Measurements from ENCODE around the gene LIAS.
A peak's percentile ranks its signal among the peaks of the same experiment; 100 is the strongest.
"Not testable (repeated sequence)": the region's sequence is repeated elsewhere in the genome, so short reads cannot be mapped to it uniquely, and the experiment has no call there.

The LIAS gene

DNA sequence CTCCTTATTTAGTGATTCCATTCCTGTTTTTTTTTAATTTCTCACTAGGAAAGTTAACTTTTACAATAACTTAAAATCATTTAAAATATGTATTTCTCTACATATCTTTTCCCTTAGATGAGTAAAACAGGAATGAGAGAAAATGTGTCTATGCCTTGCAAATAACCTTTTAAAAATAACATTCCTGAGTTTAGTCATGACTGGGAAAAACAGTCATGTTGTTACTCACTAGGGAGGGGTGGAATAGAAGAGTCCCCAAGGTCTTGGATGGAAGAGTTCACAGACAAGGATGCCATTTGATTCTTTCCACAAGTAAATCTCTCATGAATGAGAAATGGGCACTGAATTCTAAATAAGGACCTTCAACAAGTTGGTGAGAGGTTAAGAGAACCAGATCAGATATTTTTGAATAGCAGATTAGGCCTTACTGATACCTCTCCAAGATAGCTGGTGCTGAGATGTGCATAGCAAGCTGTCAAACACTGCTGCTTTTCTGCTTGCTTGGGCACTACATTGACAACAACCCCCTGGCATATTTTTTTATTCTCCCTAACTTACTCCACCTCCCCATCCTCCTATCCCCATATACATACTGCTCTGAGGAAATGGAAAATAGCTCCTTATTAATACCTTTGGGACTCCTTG is 43.3 kb downstream of the LIAS start:
- DNase-seq = no peak

DNA sequence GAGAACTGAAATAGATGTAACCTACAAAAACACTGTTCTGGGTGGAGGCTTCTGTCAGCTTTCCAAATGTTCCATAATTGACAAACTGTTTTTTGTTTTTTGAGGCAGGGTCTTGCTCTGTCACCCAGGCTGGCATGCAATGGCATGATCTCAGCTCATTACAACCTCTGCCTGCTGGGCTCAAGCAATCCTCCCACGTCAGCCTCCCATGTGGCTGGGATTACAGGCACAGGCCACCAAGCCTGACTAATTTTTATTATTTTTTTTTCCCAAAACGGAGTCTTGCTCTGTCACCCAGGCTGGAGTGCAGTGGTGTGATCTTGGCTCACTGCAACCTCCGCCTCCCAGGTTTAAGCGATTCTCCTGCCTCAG is 43.8 kb downstream of the LIAS start:
- not testable (repeated sequence) for DNase-seq

DNA sequence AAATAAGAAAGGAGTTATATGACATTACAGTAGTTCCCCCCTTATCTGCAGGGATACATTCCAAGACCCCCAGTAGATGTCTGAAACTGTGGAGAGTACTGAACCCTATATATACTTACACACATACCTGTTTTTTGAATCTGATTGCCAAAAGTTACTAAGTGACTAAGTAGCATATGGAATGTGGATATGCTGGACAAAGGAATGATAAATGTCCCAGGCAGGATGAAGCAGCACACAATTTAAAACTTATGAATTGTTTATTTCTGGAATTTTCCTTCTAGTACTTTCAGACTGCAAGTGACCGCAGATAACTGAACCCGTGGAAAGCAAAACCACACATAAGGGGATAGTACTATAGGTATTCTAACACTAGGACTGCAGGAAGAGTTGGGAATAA is 45.7 kb downstream of the LIAS start:
- DNase-seq = no peak

DNA sequence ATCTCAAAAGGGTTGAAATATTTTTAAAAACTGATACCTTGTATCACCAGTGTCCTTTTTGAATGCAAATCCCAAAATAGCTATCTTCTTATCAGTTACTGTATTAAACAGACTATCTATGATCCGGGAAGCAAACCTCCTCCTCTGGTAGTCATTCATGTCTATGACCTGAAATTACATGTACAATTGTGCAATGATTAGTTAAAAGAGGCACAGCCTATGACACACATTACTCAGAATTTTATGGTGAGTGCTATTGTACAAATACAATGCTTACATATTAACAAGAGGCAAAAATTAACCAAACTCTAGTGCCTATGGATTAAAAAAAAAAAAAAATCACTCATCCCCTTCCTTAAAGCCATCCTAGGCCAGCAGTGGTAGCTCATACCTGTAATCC is 46.7 kb downstream of the LIAS start:
- DNase-seq = no peak

DNA sequence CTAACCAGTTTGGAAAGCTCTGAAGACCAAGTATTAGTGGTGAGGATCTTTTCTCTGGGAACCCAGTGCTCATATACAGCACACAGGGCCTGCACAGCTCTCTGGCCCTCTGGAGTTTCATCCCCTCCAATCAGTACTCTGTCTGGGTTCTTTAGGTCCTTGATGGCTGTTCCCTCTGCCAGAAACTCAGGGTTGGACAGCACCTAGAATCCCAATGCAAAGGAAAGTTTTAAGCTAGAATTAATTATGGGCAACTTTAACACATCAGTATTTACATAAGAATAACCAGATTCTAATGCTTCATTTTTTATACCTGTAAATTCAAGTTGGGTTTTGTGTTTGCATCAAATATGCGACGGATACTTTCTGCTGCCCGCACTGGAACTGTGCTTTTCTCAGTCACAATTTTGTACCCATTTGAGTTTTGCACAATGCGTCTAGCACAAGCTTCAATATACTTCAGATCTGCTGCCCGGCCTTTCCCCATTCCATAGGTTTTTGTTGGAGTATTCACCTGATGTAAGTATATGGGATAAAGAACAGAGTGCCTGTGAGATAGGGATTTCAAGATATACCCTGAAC is 51.6 kb downstream of the LIAS start:
- no peak for DNase-seq

DNA sequence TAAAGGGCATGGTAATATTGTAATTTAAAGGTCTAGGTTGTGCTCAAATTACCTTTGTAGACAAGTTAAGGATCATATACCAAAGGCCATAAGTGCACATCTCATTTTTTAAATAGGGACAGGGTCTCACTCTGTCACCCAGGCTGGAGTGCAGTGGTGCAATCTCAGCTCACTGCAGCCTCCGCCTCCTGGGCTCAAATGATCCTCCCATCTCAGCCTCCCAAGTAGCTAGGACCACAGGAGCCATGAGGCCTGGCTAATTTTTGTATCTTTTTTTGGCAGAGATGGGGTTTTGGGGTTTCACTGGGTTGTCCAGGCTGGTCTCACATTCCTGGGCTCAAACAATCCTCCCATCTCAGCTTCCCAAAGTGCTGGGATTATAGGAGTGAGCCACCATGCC is 55.4 kb downstream of the LIAS start:
- DNase-seq = not testable (repeated sequence)

DNA sequence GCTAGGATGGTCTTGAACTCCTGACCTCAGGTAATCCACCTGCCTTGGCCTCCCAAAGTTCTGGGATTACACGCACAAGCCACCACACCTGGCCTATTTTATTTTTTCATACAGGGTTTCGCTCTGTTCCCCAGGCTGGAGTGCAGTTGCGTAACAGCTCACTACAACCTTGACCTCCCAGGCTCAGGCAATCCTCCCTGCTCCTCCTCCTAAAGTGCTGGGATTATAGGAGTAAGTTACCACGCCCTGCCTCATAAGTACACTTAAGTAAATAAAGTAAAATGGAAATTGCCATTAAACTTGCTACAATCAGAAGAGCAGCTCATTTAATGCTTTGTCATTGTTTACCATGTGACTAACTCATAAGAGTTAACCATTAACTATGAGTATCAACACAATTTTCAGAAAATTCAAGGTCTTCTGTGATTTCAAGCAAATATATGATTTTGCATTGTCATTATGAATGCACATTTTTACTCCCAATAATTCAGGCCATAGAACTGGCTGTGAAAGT is 56.1 kb downstream of the LIAS start:
- DNase-seq = no peak

DNA sequence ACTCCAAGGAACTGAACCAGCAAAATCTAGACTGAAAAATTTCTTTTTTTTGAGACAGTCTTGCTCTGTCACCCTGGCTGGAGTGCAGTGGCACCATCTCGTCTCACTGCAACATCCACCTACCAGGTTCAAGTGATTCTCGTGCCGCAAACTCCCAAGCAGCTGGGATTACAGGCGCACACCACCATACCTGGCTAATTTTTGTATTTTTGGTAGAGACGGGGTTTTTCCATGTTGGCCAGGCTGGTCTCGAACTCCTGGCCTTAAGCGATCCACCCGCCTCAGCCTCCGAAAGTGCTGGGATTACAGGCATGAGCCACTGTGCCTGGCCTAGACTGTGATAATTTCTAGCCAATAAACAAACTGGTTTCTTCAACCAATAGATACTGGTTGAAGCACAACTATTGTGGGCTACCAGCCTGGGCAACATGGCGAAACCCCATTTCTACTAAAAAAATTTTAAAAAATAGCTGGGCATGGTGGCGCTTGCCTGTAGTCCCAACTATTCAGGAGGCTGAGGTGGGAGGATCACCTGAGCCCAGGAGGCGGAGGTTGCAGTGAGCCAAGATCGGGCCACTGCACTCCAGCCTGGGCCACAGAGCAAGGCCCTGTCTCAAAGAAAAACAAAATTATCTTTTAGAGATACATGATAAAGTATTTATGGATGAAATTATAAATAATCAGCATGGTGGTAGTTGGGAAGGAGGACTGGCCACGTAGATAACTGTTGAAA is 57.0 kb downstream of the LIAS start:
- not testable (repeated sequence) for DNase-seq

DNA sequence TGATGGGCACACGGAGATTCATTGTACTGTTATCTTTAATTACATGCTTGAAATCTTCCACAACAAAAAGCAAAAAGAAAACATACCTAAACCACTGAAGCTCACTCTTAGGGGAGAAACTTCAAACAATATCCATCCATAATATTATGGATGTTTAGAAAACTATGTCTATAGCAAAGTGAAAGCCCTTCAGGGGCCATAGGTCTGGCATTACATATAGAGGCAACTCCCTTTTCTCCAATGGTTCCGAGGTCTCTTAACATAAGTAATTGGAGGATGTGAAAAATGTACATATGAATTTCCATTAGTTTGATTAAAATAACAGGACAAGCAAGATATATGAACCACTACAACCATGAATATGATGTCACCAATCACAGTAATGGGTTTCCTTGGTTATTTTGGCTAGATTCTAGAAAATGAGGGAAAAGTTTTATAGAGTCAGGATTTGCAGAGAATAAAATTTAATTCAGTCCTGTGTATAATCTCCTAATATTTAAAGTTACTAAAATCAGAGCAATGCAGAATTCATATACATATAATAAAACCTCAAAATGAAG is 57.6 kb downstream of the LIAS start:
- DNase-seq = no peak

DNA sequence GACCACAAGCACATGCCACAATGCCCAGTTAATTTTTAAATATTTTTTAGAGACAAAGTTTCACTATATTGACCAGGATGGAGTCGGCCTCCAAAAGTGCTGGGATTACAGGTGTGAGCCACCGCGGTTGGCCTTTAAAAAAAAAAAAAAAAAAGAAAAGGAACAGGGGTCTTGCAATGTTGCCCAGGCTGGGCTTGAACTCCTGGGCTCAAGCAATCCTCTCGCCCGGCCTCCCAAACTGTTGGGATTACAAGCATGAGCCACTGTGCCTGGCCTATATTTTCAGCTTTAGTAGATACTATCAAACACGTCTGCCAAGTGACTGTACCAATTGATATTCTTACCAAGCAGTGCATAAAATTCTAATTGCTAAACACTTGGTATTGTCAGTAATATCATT is 59.6 kb downstream of the LIAS start:
- no peak for DNase-seq

DNA sequence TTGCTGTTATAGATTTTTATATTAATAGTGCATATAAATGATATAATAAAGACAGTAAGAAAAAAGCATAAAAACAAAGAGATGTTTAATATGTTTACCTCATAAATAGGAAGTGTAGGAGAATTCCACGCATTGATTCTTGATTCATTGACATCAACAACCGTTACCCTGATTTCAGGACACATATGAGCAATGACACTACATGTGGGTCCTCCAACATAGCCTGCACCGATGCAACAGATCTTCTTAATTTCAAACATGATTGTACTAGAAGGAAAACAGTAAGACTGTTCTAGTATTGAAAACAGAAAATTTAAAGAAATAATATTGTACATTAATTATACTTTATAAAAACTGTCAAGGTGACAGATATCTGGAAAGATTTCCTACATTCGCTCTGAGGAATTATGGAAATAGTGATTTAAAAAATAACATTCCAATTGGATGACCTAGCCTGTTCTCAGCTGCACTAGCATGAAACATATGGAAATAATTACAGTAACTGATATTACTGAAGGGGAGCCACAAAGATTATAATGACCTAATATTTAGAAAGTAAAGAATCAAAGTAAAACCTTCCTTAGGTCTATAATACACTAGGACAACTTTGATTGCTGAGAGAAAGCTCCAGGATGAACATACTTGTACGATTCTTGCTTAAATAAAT is 62.5 kb downstream of the LIAS start:
- no peak for DNase-seq

DNA sequence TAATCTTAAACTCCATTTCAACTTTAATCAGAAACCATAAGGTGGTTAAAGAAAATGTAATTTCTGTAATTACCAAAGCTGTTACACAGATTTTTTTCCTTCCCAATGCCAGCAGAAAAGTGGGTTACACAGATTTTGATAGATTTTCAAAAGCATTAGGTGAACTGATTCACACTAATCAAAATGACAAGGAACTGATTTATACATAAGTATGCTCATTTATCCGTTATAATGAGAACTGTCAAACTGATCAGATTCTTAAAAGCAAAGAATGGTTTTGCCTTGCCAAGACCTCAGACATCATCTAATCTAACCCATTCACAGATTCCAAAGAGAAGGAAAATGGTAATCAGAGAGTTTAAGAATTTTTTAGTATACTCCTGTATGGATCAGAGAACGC is 63.2 kb downstream of the LIAS start:
- DNase-seq = no peak

DNA sequence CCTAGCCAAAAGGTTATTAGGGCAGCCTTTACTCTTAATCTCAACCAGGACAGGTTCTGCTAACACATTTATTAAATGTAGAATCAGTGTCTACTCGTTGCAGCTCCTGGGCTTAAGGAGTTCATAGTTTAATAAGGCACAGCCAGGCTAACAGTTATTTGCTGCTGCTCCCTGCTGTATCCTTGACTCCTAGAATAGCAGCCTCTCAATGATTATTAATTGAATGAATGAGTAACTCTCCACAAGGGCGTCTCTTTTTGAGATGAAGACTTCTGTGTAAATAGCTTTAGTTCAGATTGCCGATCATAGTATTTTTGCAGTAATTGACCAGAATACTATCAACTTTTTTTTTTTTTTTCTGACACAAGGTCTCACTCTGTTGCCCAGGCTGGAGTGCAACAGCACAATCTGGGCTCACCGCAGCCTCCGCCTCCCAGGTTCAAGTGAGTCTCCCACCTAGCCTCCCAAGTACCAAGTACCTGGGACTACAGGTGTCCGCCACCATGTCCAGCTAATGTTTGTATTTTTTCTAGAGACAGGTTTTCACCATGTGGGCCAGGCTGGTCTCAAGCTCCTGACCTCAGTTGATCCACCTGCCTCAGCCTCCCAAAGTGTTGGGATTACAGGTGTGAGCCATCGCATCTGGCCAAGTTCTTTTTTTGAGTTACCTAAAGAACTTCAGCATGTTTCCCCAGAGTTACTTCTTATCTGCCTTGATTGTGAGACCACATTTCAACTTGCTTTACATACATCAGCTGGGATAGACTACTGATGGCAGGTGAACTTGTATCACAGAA is 65.5 kb downstream of the LIAS start:
- no peak for DNase-seq

DNA sequence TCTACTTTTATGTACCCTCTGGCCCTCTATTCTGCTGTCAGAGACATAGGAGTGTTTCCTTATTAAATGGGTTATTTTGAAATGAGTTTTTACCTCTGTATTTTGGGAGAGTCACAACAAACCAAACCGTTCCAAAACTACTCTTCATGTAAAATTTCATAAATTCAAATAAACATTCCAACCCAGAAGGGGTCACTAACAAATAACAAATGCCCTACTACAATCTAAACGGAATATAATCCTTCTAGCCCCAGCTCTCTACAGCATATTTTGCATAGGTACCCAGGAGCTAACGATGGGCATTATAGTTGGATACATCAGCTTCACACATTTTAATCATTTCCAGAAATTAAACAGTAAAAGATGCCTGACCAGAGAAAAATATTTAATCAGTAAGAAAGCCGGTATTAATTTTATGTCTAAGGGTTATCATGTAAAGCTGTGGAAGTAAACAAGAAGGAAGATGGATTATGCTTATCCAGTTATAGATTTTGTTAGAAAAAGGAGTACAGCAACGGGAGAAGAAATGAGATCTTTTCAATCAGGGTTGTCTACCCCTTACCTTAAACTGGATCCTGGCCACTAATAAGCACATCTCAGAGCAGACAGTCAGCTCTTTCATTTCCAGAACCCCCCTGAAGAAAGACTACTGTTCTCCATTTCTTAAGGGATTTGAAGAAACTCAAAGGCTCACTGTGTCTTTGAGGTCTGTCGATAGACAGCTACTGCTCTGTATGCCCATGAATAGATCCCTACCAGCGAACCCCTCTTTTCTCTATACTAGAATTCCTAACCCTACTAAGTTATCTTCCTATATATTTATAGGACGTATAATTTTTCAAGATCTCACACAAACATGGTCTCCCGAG is 67.2 kb downstream of the LIAS start:
- no peak for DNase-seq

DNA sequence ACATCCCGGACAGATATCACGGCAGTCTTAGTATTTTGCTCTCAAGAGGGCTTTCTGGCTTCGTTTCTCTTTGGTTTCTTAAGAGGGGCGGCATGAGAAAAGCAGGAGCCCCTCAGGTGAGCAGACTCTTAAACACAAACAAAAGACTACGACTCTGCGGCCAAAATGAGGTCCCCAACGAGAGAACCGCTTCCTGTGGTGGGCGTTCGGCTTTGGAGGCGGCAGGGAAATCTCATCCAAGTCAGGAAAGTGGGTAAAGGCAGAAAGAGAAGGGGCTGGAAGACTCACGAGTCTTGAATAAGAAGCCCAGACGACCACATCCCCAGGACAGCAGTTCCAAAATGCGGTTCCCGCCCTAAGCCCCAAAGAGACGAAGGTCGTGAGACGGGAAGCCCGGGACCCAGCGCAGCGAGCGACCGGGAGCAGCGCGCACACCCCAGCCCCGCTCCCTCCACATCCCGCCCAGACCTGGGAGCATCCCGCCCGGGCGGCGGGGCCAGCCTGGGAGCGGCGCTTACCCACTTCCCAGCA is 68.0 kb downstream of the LIAS start:
- DNase-seq = peak; percentile 9

DNA sequence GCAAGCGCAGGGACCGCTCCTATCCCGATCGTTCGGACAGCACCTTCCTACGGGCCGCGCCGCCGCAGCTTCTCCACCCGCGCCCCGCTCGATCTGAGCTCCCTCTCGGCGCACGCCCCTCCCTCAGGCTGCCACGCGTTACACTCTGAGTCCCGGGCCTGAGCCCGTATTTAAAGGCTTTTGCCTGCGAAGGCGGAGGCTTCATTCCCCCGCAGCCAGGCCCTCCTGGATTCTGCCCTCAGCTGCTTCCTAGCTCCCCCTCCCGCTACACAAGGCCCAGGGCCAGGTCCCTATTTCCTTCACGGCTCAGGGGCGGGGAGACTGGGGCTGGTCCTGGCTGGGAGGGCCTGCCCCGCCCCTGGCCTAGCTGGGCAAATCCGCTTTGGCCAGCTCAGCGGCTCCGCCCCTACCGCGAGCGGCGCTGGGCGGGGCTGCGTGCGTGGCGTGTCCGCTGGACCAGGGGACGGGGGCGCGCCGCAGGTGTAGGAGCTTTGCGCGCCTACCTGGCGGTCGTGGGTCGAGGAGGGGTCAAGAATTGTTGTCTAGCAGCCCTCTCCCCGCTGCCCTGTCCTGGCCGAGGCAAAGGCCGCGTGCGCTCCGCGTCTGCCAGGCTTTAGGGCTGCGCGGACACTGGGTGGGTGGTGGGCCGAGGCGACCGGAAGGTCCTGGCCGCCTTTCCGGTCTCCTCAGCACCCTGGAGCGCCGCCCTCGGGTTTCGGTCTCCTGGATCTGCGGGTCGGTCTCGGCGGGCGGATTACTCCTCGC is 68.6 kb downstream of the LIAS start, which contains the start of gene UGDH:
UGDH (minus strand) TSS at position 144 of the 765 bp plus-strand sequence. CDS start 5,927 bp downstream, outside the sequence.
- peak; percentile 83 for DNase-seq

DNA sequence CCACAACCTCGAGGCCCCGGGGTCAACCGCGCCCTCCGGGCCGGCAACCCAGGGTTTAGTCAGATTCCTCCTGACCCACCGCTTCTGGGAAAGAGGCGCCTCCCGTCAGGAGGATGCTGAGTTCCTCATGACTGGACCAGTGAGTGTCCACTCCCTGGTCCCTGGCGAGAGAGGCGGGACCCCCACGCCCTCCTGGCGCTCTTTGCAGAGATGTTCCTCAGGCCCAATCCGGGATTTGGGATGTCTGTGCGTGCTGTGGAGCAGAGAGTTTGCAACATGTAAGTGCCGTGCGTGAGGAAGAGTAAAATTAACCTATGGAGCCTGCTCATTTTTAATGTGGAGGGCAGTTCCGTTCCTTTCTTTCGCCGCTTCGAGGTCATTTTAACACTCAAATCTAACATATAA is 69.2 kb downstream of the LIAS start:
- DNase-seq = peak; percentile 0

Measured in activated T-cell treated with anti-CD3 and anti-CD28 coated beads for 4 hours (primary cell).